ENCODE data around the gene SPRED1. TPM values are rescaled to one million over a fixed set of nuclear protein-coding genes. Genes with fewer than 3 reads are reported as not detected.

Gene SPRED1
- polyA plus RNA-seq, 2 of the 4 experiments (the other 2 are of a cell fraction): 6.0 to 8.6 TPM

- no peak for TF ChIP-seq REST (IDR thresholded peaks at IDR 0.05)
- TF ChIP-seq MYC (IDR thresholded peaks at IDR 0.05; ENCODE audit: borderline replicate concordance, low read length): no peak
- no peak for TF ChIP-seq RARB (CRISPR knock-in tag; IDR thresholded peaks at IDR 0.05)
- TF ChIP-seq KDM1A (IDR thresholded peaks at IDR 0.05; ENCODE audit: low read depth): no peak
- no peak for TF ChIP-seq FOSL2 (IDR thresholded peaks at IDR 0.05)
- no peak for TF ChIP-seq FOSL2 (CRISPR knock-in tag; IDR thresholded peaks at IDR 0.05)
- no peak for TF ChIP-seq MAZ (IDR thresholded peaks at IDR 0.05; ENCODE audit: borderline replicate concordance, low read depth, low read length)
- TF ChIP-seq NPAS2 (CRISPR knock-in tag; IDR thresholded peaks at IDR 0.05; ENCODE audit: borderline replicate concordance): no peak
- TF ChIP-seq HOXB5 (CRISPR knock-in tag; IDR thresholded peaks at IDR 0.05): no peak
- no peak for TF ChIP-seq CBX8 (IDR thresholded peaks at IDR 0.05)
- TF ChIP-seq ATOH8 (CRISPR knock-in tag; IDR thresholded peaks at IDR 0.05; ENCODE audit: low read depth): no peak
- no peak for TF ChIP-seq CHD4 (IDR thresholded peaks at IDR 0.05; ENCODE audit: borderline replicate concordance)
- TF ChIP-seq HOXA7 (CRISPR knock-in tag; IDR thresholded peaks at IDR 0.05): no peak
- no peak for TF ChIP-seq KDM5A (IDR thresholded peaks at IDR 0.05)
Measured at GRCh38 chr15:38243278-38244055, 9.2 kb upstream of the SPRED1 start (continued).

DNA sequence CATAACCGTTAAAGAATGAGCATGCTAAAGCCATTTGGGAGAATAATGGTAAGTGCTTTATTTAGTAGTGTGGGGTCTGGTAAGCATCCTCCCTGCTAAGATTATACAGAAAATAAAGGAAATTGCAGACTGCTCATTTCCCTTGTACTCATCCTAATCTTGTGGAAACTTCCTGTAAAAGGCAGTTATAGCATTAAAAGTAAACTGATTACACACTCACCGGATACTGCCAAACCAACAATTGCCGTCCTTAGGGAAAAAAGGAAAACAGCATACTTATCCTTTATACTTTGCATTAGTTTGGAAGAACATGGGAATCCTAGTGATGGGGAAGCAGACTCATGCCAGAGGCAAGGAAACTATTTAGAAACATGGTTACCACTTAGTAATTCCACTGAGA, 5.3 kb upstream of the SPRED1 start:
- Histone ChIP-seq H3K27ac (no peak overlapping the region), H3K4me2 (no peak overlapping the region), H3K9me3 (no peaks in the 10 kb centered on the region), H3K4me1 (peaks cover 6% of the 10 kb centered on the region; the same call in 2 of the 3 replicates), H3K4me3 (no peak overlapping the region)
- WGBS (ENCODE audit: missing lambda C conversion rate): 96% methylated on average over 3 of the region's 3 CpGs
- FAIRE-seq (no peak), ATAC-seq (no peak), DNase-seq (ENCODE audit: low read depth in 1 of 2, low spot score in 1 of 2) (no peak)
- ChIA-PET CTCF (no interaction called here), POLR2A (no interaction called here)
- TF ChIP-seq NPAS2 (CRISPR knock-in tag; IDR thresholded peaks at IDR 0.05; ENCODE audit: borderline replicate concordance): no peak
- TF ChIP-seq EHMT2 (IDR thresholded peaks at IDR 0.05; ENCODE audit: low read depth): no peak
- no peak for TF ChIP-seq CBX8 (IDR thresholded peaks at IDR 0.05)
- no peak for TF ChIP-seq ZC3H11A (IDR thresholded peaks at IDR 0.05)
- TF ChIP-seq, protein P1, sequence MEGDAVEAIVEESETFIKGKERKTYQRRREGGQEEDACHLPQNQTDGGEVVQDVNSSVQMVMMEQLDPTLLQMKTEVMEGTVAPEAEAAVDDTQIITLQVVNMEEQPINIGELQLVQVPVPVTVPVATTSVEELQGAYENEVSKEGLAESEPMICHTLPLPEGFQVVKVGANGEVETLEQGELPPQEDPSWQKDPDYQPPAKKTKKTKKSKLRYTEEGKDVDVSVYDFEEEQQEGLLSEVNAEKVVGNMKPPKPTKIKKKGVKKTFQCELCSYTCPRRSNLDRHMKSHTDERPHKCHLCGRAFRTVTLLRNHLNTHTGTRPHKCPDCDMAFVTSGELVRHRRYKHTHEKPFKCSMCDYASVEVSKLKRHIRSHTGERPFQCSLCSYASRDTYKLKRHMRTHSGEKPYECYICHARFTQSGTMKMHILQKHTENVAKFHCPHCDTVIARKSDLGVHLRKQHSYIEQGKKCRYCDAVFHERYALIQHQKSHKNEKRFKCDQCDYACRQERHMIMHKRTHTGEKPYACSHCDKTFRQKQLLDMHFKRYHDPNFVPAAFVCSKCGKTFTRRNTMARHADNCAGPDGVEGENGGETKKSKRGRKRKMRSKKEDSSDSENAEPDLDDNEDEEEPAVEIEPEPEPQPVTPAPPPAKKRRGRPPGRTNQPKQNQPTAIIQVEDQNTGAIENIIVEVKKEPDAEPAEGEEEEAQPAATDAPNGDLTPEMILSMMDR (IDR thresholded peaks at IDR 0.05): no peak
- no peak for TF ChIP-seq TFCP2L1 (CRISPR knock-in tag; IDR thresholded peaks at IDR 0.05)
- no peak for TF ChIP-seq MYC (IDR thresholded peaks at IDR 0.05; ENCODE audit: borderline replicate concordance, low read length)
- TF ChIP-seq EHF (CRISPR knock-in tag; IDR thresholded peaks at IDR 0.05): no peak
- TF ChIP-seq SREBF2 (IDR thresholded peaks at IDR 0.05): no peak
- TF ChIP-seq HES2 (IDR thresholded peaks at IDR 0.05): no peak
- no peak for TF ChIP-seq REST (IDR thresholded peaks at IDR 0.05)
- TF ChIP-seq ZSCAN20 (CRISPR knock-in tag; IDR thresholded peaks at IDR 0.05): no peak
- no peak for TF ChIP-seq NFE2L2 (conservative IDR thresholded peaks at IDR 0.05; ENCODE audit: low read length)
- TF ChIP-seq HOXA7 (CRISPR knock-in tag; IDR thresholded peaks at IDR 0.05): no peak
- TF ChIP-seq GATA3 (IDR thresholded peaks at IDR 0.05; ENCODE audit: borderline replicate concordance): no peak
- TF ChIP-seq RFX5 (IDR thresholded peaks at IDR 0.05): no peak
- TF ChIP-seq USF2 (IDR thresholded peaks at IDR 0.05): no peak
- TF ChIP-seq RARB (CRISPR knock-in tag; IDR thresholded peaks at IDR 0.05): no peak
- TF ChIP-seq KDM5A (IDR thresholded peaks at IDR 0.05): no peak

All from A549 (cell line).